ENCODE measurements around the gene GUK1.

Gene GUK1

DNA sequence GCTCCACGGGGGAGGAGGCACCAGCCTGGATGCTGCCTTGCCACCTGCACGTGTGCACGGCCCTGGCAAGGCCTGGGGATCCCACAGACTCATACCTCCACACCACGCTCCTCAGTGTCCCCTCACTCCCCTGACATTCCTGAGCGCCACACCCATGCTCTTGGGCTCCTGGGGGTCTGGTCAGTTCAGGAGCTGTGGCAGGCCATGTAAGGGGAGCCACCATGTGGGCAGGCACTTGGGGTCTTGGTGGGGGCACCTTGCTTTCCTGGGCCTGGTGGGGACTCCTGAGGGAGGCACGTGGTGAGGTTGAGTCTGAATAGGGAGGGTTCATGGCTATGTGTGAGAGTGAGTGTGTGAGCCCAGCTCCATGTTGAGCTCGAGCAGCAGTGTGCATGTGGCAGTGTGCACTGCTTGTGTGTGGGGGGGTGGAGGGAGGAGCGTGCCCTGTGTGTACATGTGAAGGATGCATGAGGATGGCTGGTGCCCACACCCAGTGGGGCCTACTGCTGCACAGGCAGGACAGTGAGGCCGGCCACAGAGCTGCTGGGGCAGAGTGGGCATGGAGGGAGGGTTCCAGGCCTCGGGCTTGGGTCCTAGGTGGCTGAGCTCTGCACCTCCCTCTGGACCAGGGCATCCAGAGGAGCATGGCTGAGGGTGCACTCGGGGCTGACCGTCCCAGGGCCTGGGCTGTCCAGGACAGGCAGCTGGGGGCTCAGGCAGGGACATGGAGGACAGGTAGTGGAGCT is 11.3 kb downstream of the GUK1 start:
- H3K4me3 ChIP-seq (ENCODE audit: low read length): no peak overlapping the region
- TF ChIP-seq, protein P1, sequence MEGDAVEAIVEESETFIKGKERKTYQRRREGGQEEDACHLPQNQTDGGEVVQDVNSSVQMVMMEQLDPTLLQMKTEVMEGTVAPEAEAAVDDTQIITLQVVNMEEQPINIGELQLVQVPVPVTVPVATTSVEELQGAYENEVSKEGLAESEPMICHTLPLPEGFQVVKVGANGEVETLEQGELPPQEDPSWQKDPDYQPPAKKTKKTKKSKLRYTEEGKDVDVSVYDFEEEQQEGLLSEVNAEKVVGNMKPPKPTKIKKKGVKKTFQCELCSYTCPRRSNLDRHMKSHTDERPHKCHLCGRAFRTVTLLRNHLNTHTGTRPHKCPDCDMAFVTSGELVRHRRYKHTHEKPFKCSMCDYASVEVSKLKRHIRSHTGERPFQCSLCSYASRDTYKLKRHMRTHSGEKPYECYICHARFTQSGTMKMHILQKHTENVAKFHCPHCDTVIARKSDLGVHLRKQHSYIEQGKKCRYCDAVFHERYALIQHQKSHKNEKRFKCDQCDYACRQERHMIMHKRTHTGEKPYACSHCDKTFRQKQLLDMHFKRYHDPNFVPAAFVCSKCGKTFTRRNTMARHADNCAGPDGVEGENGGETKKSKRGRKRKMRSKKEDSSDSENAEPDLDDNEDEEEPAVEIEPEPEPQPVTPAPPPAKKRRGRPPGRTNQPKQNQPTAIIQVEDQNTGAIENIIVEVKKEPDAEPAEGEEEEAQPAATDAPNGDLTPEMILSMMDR (conservative IDR thresholded peaks at IDR 0.05; ENCODE audit: low read depth, low read length): no peak
- DNase-seq (ENCODE audit: low read depth): no peak

DNA sequence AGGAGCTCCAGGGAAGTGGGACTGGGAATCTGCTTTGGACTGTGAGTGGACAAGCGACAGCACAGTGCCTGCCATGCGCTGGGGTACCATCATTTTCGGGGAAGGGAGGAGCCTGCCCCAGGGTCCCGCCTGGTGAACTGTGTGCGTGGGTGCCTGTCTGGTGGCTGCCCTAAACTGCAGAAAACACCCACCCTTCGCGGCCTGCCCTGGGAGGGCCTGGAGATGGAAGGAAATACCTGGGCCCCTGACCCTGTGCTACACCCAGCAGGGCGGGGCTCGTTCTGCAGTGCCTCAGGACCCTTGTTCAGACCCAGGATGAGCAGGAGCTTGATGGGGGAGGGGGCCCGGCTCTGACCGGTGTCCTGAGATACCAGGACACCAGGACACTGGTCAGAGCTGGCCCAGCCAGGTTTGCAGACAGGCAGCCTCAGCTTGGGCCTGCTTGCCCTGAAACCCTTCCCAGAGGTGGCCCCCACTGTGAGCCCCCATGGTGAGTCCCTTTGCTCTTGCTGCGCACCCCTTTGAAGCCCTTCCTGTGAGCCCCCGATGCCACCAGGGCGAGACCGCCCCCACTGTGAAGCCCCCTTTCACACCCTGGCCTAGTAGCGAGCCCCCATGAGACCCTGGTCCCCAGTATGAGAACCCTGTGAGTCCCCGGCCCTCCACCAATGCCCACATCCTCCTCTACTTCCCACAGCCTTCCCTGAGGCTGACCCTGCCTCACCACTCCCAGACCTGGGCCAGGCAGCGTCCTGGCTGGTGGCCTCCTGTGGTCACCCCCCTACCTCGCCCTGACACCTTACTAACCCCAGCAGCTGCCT is 12.2 kb downstream of the GUK1 start:
- H3K4me3 ChIP-seq (ENCODE audit: low read length): no peak overlapping the region
- TF ChIP-seq, protein P1 (conservative IDR thresholded peaks at IDR 0.05; ENCODE audit: low read depth, low read length): no peak
- no peak for DNase-seq (ENCODE audit: low read depth)

DNA sequence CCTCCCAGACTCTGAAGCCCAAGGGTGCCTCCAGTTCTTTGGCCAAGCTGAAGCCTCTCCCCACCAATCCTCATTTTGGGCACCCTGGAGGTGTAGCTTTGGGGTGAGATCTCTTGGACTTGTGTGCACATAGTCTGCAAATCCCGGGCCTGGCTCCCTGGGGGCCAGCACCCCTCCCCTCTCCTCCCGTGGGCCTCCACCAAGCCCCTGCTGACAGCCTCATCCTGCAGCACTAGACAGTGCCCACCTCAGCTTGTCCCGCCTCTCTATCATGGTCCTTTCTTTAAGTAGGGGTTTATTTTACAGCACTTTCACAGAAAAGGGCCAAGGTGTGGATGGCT is 12.8 kb downstream of the GUK1 start:
- TF ChIP-seq, protein P1 (conservative IDR thresholded peaks at IDR 0.05; ENCODE audit: low read depth, low read length): no peak
- DNase-seq (ENCODE audit: low read depth): no peak
- H3K4me3 ChIP-seq (ENCODE audit: low read length): no peak overlapping the region

DNA sequence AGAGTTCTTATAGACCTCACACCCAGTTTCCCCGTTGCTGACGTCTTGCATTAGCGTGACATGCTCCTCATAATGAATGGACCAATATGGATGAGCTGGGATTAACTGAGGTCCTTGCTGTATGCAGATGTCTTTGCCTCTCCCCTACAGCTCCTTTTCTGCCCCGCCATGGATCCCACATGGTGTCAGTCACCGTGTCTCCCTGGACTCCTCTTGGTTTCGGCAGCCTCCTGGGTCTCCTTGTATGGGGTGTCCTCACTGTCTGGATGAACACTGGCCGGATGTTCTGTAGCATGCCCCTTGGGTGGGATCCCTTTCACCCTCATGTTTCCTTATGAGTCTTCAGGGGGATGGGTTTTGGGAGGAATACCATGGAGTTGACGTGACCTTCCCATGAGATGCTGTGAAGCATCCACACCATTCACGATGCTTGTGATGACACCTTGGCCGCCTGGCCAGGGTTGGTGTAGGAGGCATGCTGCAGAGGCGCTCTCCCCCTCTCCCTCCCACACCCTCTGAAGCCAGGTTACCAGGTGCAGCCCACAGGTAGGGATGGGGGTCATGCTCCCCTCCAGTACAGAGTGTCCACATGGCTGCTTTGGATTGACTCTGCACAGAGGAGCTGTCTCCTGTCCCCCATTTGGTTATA is 14.1 kb downstream of the GUK1 start:
- DNase-seq (ENCODE audit: low read depth): no peak
- TF ChIP-seq, protein P1 (conservative IDR thresholded peaks at IDR 0.05; ENCODE audit: low read depth, low read length): no peak
- no peak overlapping the region for H3K4me3 ChIP-seq (ENCODE audit: low read length)

DNA sequence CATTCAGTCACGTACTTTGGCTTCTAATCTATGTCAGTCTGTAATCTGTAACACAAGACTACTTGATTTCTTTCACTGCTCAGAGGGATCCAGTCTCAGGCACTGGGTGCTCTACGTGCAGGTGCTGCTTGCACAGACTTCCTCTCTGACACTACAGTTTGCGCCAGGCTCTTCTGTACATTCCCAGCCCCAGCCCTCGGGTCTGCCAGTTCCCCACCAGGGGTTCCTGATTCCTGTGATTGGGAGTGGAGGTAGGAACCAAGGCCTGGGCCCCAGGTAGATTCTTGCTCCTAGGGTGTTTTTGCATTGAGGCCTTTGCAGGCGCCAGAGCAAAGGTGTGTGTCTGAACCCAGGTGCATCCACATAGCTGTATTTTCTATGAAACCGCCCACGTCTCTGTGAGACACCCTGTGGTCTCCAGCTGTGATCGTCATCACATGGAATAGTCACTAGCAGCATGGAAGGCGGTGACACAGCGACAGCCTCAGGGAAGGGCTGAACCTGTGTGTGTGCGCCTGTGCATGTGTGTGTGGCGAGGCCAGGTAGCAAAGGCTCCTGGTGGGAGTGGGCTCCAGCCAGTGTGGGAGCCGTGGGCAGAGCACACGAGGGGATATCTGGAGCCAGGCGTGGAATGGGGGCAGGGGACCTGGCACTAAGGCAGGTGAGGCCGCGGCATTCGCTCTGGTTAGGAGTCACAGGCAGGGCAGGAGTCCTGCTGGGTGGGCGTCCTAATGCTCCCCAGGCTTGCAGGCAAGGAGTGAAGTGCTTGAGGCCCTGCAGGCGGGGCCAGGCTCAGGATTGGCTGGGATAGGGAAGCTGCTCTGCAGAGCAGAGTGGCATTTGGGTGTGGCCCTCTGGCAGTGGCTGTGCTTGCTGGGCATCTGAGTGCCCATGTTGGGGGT is 14.8 kb downstream of the GUK1 start:
- no peak overlapping the region for H3K4me3 ChIP-seq (ENCODE audit: low read length)
- DNase-seq (ENCODE audit: low read depth): no peak
- TF ChIP-seq, protein P1 (conservative IDR thresholded peaks at IDR 0.05; ENCODE audit: low read depth, low read length): no peak

DNA sequence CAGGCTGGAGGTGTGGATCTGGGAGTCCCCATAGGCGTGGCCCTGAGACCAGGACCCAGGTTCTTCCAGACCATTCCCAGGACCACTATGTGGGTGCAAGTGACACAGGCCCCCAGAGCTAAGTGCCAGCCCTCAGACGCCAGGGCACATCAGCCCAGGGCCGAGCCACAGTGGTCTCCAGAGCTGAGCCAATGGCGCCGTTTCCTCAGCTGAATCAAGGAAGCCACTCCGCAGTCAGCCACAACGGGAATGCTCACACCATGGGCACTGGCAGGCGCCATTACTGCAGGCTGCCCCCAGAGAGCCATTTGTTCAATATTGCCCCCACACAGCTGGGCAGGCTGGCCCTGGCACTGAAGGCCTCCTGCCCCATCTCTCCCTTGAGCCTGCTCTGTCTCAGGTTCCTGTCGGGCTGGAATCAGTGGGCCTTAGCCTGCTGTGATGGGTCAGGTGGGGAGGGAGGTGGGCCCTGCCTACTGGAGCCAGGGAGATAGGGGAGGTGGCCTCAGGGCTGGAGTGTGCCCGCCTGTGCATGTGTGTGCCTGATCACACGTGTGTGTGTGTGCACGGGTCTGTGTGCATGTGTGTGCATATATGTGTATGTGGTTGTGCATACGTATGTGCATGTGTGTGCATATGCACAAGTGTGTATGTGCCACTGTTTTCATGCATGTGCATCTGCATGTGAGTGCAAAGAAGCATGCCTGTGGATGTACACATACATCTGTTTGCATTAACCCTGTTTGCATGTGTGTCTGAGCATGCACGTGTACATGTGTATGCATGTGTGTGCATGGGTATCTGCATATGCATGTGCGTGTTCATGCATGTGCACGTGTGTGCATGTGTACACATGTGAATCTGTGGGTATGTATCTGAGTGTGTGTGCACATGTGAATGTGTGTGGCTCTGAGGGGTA is 15.8 kb downstream of the GUK1 start:
- H3K4me3 ChIP-seq (ENCODE audit: low read length): no peak overlapping the region

More for the DNA sequence above, 15.8 kb downstream of the GUK1 start:
- no peak for DNase-seq (ENCODE audit: low read depth)
- TF ChIP-seq, protein P1 (conservative IDR thresholded peaks at IDR 0.05; ENCODE audit: low read depth, low read length): no peak

Measured in retinal pigment epithelial cell (primary cell).